Lower lobe of right lung (tissue), 2 donors: ENCODE measurements around the gene LNP1. TPM values are rescaled to one million over a fixed set of nuclear protein-coding genes. Genes with fewer than 3 reads are reported as not detected.

Source experiments
- ATAC-seq, 2 donors: fragments of 200-7000 bp; cut with Tn5 transposase; one replicate each; pipeline ENCODE4 v1.9.1; 2020 to 2022; ENCODE audit warnings: mild to moderate bottlenecking in 2 of 2, moderate library complexity in 2 of 2
- DNase-seq: peaks from one replicate; pipeline ENCODE4 v3.0.0-alpha.2; 2020
- H3K27ac ChIP-seq: fragments of 200-600 bp; one replicate; pipeline ENCODE4 v1.8.0; 2022
- H3K27me3 ChIP-seq: fragments of 200-600 bp; one replicate; pipeline ENCODE4 v1.8.0; 2022; ENCODE audit warnings: low read depth
- H3K36me3 ChIP-seq: fragments of 200-600 bp; one replicate; pipeline ENCODE4 v1.8.0; 2022; ENCODE audit warnings: mild to moderate bottlenecking
- H3K4me1 ChIP-seq: fragments of 200-600 bp; one replicate; pipeline ENCODE4 v1.8.0; 2022
- H3K4me3 ChIP-seq: fragments of 200-600 bp; one replicate; pipeline ENCODE4 v1.8.0; 2022; ENCODE audit warnings: mild to moderate bottlenecking
- H3K9me3 ChIP-seq: fragments of 200-600 bp; one replicate; pipeline ENCODE4 v1.8.0; 2022
- CTCF ChIP-seq: fragments of 200-600 bp; IDR thresholded peaks from one replicate; pipeline ENCODE4 v1.8.0; 2022; ENCODE audit warnings: antibody characterized with exemption, mild to moderate bottlenecking
- intact Hi-C: fragments of 100-400 bp; cut with DNase I; formaldehyde crosslinking; loops from one replicate; pipeline ENCODE4 v1.11.0; 2022
- total RNA-seq: library from RNA; stranded (reverse); fragmentation: NEBNext Ultra II Directional; extraction: Animal tissue kit (Norgen Biotek cat#: 25700); gene quantifications from one replicate; pipeline ENCODE4 v1.2.1, GENCODE V29; 2021
- donor health status: DM: no; HTN: yes; CAD: no; lungs with severe emphysema.

LNP1 gene
- total RNA-seq, 1 donor from 2014 or later = 2.0 TPM

- H3K9me3 ChIP-seq = no peaks in the 10 kb centered on the region
- no peak overlapping the region for H3K27ac ChIP-seq
- no peak for TF ChIP-seq CTCF
- H3K4me3 ChIP-seq = no peak overlapping the region
- ATAC-seq = no peak
- no peaks in the 10 kb centered on the region for H3K4me1 ChIP-seq
- no peaks in the 10 kb centered on the region for H3K36me3 ChIP-seq
- peaks cover 3% of the 10 kb centered on the region for H3K27me3 ChIP-seq
- intact Hi-C loops = no loop called here
- DNase-seq = no peak
These were observed 80.8 kb downstream of the LNP1 start for GRCh38 chr3:100482176-100482575.

- TF ChIP-seq CTCF = no peak
- no peak overlapping the region for H3K4me3 ChIP-seq
- no peak overlapping the region for H3K27ac ChIP-seq
- intact Hi-C loops = no loop called here
- H3K4me1 ChIP-seq = no peaks in the 10 kb centered on the region
- no peak for ATAC-seq
- H3K36me3 ChIP-seq = no peaks in the 10 kb centered on the region
- peaks cover 3% of the 10 kb centered on the region for H3K27me3 ChIP-seq
- H3K9me3 ChIP-seq = no peaks in the 10 kb centered on the region
- no peak for DNase-seq
These were observed 82.2 kb downstream of the LNP1 start for GRCh38 chr3:100483529-100483928.

DNA sequence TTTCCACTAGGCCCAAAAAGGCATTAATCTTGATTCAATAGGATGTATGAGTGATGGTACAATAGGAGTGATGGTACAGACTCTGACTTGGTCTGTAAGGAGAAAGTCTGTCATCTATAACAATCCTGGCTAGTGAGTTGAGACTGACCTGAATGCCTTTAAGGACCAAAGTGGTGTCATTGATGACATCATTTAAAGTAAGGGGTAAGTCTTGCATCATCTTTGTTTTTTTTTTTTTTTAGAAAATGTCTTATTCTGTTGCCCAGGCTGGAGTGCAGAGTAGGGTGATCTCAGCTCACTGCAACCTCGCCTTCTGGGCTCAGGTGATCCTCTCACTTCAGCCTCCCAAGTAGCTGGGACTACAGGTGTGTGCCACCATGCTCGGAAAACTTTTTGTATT, 85.5 kb downstream of the LNP1 start:
- no peaks in the 10 kb centered on the region for H3K27me3 ChIP-seq
- ATAC-seq (no peak), DNase-seq (no peak)
- peaks cover 4% of the 10 kb centered on the region for H3K4me1 ChIP-seq
- no peak overlapping the region for H3K4me3 ChIP-seq
- H3K36me3 ChIP-seq = no peaks in the 10 kb centered on the region
- no peaks in the 10 kb centered on the region for H3K9me3 ChIP-seq
- no peak overlapping the region for H3K27ac ChIP-seq
- intact Hi-C loops = no loop called here
- TF ChIP-seq CTCF = no peak

GRCh38 chr3:100489118-100489517, 87.8 kb downstream of the LNP1 start:
- no peak overlapping the region for H3K27ac ChIP-seq
- no peaks in the 10 kb centered on the region for H3K27me3 ChIP-seq
- peaks cover 16% of the 10 kb centered on the region for H3K4me1 ChIP-seq
- no peak for DNase-seq
- no peak overlapping the region for H3K4me3 ChIP-seq
- no peak for TF ChIP-seq CTCF
- no peak for ATAC-seq
- intact Hi-C loops = no loop called here
- no peaks in the 10 kb centered on the region for H3K9me3 ChIP-seq
- no peaks in the 10 kb centered on the region for H3K36me3 ChIP-seq

DNA sequence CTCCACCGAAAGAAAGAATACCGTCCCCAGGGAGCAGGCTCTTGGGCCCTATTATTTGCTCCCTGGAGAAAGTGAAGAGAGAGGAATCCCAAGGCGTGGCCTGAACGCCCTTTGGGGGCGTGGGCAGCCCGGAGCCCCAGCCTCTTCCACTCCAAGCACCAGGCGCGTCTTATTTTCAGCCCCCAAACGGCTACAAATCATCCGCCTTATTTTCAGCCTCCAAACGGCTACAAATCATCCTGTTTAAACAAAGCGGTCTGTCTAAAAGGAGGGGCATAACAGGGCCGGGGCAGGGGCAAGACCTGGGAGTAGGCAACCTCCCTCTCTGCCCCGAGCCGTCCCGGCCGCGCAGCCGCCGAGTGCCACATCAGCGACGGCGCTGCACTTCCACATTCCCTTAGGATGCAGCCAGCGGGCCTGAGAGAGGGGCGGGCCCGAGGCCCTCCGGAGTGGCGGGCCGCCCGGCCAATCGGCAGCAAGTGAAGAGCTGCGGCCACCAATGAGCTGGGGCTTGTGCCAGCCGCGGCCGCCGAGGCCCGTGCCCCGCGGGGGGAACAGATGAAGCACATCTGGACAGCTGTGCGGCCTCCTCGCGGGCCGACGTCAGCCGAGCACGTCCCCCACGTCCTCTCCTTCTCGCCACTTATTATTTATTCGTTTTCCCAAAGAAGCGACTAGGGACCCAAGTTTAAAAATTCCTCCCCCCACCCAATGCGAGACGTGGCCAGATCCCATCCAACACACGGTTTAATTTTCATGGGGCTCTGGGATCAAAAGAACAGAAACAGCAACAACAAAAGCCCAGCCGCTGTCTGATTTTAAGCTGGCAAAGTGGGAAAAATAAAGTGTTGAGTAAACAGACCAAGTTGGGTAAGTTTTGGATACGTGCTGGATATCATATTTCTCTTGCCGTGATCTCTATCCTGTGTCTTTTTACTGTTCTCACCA, 91.0 kb downstream of the LNP1 start, which contains the start of gene TMEM45A:
Gene TMEM45A, plus strand, starts transcription at position 561 of the 948 bp plus-strand sequence. CDS start 62,593 bp downstream, outside the sequence.
- ATAC-seq = peak; percentile 99 to 100
- H3K9me3 ChIP-seq = no peaks in the 10 kb centered on the region
- peak within 1 kb of the TSS; percentile 66 for H3K4me3 ChIP-seq
- H3K27ac ChIP-seq = peak within 1 kb of the TSS; percentile 85
- no peaks in the 10 kb centered on the region for H3K27me3 ChIP-seq
- no peaks in the 10 kb centered on the region for H3K36me3 ChIP-seq
- intact Hi-C loops = no loop called here
- H3K4me1 ChIP-seq = peaks cover 16% of the 10 kb centered on the region
- no peak for TF ChIP-seq CTCF
- DNase-seq = peak; percentile 96
